Renal cortex interstitium (tissue), 11 donors: ENCODE data around the gene INPP4A. TPM values are rescaled to one million over a fixed set of nuclear protein-coding genes. Genes with fewer than 3 reads are reported as not detected.

Source experiments
- DNase-seq, 11 donors: peaks; one replicate each; pipeline ENCODE4 v3.0.0-alpha.2; 2013; ENCODE audit warnings: low read depth in 9 of 11, low spot score in 4 of 11; ENCODE audit errors: extremely low read depth in 1 of 11
- polyA plus RNA-seq, 3 donors: library from polyadenylated mRNA; unstranded; fragments of 120-200 nt; gene quantifications; one replicate each; pipeline ENCODE4 v1.2.1, GENCODE V29; 2013; ENCODE audit not compliant: insufficient read length in 3 of 3

The INPP4A gene
- polyA plus RNA-seq, 3 donors, result 19.2 to 23.1 (median 21.5) TPM

DNA sequence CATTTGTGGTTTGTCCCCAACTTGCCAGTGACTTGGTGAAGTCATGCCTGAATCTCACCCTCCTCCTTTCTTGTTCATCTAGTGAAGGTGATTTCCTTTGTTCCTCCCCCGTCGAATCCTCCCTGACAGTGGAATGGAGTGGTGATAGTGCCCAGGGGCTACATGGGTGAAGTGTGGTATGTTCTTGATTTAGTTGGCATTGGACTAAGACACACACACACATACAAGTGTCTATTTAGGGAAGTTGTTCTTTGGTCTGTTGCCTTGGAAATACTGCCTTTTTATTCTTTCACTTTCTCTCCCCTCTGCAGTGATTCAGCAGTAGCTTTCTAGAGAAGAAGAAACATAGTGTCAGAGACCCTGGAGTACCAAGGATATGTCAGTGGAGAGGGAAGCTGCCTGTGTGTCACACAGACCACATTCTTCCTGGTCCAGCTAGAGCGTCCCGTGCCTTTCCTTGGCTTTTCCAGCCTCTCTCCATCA is 10.9 kb downstream of the INPP4A start:
- DNase-seq, result no peak

DNA sequence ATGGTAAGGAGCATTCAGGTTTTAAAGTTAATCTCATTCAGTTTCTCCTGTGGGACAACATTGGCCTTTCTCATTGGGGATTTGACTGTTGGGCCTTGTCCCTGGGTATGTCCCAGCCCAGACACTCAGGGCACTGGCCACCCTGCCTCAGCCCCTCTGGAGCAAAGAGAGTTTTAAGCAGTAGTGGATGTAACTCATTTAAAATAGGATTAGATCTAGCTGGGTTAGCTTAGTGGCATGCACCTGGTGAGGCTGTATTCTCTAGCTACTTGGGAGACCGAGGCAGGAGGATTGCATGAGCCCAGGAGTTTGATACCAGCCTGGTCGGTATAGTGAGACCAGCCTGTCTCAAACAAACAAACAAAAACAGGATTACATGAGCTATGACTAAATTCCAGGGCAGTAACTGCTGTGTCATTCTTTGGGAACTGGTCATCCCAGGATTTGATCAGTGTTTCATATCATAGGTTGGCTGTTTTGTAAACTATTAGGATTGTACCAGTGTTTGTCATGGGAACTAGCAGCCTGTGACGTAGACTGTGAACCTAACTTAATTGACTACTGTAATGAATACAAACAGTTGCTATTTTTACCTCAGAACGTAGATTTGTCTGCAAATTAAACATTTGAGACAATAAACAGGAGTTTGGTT is 12.5 kb downstream of the INPP4A start:
- no peak for DNase-seq

DNA sequence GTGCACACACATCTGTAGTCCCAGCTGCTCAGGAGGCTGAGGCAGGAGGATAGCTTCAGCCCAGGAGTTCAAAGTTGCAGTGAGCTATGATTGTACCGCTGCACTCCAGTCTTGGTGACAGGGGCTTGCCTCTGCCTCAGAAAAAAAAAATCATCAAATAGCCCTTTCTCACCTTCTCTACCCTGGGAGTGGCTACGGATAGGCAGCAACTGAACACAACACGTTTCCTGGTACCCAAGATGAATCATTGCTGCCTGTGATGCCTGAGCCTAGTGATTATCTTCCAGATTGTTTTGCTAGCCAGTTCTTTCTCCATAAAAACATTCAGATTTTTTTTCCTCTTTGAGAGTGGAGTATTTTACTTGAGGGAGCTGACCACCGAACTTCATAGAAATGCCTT is 13.5 kb downstream of the INPP4A start:
- no peak for DNase-seq

DNA sequence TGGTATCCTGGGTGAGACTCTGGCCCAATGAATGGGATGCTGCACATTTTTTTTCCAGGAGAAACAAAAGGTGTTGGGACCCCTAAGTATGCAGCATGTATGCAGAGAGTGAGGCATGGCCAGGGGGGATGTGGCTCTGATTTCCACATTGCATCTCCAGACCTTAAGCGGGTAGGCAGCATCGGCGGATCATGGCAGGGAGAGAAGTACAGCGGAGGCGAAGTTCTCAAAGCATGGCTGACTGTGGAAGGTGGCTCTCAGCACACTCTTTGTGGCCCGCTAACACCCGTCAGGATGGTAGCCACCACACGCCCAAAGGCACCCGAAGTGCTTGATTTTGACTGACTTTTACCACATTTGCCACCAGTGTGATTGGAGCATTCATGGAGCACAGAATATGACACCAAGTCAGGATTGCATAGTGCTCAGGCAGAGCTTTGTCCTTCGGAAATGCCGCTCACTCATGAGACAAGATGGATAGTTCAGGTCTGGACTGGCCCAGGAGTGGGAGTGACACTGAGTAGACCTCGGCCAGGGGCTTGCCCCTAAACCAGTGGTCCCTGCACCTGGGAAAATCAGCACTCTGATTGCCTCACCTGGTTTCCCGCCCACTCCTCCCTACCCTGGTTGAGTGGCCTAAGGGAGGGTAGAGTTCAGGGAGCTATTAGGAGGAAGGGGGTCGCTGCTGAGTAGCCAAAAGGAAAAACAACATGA is 14.2 kb downstream of the INPP4A start:
- DNase-seq, result no peak

DNA sequence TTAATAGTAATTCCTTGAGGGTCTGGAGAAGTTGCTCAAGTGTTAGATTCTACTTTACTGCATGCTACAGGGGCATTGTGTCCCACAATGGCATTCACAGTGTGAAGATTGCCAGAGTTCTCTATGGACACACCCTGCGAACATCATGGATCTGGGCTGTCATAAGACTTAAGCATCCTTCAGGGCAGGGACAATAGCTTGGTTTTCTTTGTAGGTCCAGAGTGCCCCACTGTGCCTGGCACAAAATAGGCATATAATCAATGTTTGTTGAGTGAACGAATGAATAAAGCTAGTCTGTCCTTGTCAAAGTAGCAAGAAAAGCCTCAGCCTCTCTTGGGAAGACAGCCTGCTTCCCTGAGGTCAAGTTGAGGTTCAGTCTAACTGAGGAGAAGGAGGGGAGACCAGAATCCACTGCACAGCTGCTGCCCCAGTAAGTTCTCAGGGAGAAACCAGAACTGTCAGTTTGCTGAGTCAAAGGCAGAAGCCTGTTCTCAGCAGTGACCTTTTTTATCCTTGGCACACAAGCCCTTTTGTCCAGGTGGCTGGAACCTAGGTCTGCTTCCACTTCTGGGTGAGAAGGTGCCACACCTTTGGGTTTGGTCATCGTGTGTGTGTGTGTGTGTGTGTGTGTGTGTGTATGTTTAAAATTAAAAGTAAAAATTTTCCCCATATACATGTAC is 15.0 kb downstream of the INPP4A start:
- DNase-seq, result no peak

DNA sequence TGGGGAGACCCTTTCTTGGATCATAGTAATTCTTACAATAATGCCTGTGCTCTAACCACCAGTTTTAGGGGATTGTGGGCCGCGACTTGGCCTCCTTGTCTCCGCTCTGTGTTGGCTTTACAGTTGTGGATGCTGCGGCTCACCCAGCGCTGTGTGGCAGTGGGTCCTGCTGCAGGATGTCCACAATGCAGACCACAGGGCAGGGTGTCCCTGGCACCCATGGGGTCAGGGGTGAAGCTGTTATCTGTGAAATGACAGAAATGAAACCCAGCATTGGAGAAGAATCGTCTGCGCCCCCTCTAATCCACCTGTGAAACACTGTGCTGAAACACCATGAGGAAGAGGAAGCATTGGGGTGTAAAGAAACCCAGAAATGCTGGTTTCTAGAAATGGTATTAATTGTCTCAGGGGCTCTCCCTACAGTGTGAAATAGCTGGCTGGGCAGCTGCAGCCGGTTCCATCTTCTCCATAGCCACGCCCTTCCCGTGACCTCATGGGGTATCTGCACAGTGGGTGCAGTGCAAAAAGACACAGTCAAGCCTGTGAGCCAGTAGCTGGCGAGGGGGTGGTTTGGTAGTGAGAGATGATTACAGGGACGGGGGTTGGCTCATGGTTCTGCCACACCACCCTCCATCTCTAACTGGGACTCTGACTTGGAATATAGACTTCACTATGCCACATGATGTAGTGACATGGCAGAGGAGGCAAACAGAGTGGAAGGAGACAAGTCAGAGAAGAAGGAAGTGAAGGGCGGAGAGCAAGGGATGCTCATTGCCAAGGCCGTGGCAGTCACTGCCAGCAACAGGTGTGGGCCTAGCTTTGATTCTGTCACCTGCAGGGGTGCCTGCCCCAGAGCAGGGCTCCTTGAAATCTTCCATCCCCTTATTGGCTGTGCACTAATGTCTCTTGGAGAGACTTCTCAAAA is 16.2 kb downstream of the INPP4A start:
- no peak for DNase-seq

DNA sequence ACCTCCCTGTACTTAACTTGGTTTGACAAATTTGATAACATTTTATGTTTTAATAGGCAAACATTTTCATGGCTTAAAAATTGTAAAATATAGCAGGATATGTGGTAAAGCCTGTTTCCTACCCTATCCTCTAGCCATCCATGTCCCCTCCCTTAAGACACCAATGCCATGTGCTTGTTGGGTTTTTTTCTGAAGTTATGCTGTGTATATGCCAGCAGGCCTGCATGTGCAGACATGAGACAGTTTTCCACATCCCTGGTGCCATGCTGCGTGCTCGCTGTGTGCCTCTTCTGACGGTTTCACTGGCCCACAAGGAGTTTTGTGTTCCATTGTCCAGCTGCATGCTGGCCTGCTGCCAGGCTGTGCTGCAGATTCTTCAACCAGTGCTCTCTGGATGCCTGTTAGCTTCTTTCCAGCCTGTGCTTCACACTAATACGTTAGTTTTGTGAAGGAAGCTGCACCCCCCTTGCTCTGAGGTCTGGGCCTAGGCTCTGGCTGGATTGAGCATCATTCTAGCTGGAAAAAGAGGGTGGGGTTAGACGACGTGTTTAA is 16.9 kb downstream of the INPP4A start:
- DNase-seq, result no peak

- no peak for DNase-seq
Observed at GRCh38 chr2:98463081-98463481, 18.4 kb downstream of the INPP4A start.

- DNase-seq, result no peak
Observed at GRCh38 chr2:98463551-98463971, 18.9 kb downstream of the INPP4A start.

GRCh38 chr2:98463988-98464771 is 19.5 kb downstream of the INPP4A start:
- DNase-seq, result no peak

- DNase-seq, result no peak
Observed at GRCh38 chr2:98464772-98465310, 20.2 kb downstream of the INPP4A start.

DNA sequence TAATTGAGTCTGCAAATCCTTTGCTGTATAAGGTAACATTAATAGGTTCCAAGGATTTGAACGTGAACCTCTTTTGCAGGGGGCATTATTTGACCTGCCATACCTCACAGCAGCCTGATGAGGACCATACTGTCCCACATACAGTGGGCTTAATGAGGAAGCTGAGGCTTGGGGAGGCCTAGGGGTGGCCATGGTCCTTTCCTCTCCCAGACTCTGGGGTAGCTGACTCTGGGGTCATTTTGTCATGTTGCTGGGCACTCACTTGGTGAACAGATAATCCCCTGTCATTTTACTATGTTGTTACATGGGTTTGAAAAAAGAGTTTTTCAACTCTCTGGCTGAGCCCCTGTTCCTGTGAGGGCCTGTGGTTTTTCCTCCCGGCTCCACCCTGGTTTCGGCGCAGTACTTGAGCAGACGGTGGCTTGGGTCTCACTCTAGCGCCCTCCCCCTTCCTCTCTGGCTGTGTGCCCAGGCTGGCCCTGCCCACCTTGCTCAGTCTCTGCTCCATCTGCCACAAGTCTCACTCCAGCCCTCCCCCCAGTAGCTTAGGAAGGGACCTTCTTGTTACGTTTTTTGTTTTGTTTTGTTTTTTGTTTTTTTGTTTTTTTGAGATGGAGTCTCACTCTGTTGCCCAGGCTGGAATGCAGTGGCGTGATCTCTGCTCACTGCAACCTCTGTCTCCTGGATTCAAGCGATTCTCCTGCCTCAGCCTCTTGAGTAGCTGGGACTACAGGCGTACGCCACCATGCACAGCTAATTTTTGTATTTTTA is 21.0 kb downstream of the INPP4A start:
- DNase-seq, result peak in 6 of 11 donors; percentile 38 to 55 (median 53)

DNA sequence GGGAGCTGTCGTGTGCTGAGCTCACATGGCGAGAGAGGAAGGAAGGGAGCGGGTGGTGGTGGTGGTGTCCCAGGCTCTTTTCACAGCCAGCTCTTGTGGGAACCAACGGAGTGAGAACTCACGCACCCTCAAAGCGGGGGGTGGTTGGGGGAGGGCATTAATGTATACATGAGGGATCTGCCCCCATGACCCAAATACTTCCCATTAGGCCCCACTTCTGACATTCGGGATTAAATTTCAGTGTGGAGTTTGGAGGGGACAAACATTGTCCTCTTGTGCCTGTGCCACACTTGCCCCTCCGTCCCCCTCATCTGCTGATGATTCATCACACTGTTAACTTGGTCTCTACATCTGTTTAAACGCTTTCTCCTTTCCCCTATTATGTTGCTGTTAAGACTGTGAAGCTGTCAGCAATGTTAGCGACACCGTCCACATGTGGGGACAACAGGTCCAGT is 22.5 kb downstream of the INPP4A start:
- no peak for DNase-seq

DNA sequence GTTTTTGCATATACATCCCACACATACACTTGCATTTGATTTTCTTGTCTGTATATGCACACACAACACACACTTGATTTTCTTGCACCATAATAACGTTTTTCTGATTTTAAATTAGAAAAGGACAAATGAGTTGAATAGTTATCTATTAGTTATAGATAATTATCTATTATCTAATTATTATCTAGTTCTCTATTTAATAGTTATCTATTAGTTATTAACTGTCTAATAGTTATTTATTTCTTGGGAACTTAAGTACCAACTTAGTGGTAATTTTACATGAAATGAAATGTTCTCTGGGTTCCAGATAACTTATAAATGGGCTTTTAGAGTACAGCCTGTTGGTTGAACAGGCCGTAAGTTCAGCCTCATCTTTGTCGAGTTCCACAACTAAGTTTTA is 23.0 kb downstream of the INPP4A start:
- DNase-seq, result no peak

DNA sequence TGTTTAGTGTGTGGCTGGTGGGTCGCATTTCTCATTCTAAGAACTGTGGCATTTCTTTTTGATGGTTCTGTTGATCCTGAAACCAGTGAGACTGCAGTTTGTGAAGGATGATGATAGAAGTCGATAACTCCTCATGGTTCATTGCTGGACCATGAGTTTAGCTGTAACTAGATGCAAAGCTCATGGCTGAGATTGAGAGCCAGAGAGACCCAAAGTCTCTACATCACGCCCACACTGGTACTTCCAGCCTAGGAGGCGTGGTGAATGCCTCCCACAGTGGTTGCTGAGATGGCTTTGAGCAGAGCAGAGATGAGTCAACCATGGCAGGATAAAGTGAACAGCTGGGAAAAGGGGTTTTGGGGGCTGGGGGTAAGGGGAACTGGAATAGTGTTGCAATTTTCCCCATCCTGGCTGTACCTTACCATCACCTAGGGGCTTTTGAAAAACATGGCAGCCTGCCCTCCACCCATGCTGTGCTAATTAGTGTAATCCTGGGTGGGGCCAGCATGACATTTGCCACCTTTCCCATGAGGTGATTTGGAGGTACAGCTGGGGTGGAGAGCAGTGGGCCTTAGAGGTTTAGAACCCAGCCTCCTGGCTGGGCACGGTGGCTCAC is 24.1 kb downstream of the INPP4A start:
- no peak for DNase-seq

GRCh38 chr2:98469862-98470544 is 25.3 kb downstream of the INPP4A start:
- no peak for DNase-seq
